Cardiac fibroblast (primary cell): ENCODE data around the gene GPN3.
"Not testable (repeated sequence)": the region's sequence is repeated elsewhere in the genome, so short reads cannot be mapped to it uniquely, and the experiment has no call there.

ENCODE experiments used
- DNase-seq, 2 donors: peaks; one replicate each; pipeline versions ENCODE4 v3.0.0 to v3.0.0-alpha.2; 2010; ENCODE audit warnings: low read depth in 2 of 2
- H3K4me3 ChIP-seq, 2 donors: replicated peaks in 1 of 2; 1 replicate in 1 of 2; 2 replicates in 1 of 2; pipeline ENCODE4 v1.5.1; 2011; ENCODE audit warnings: low read depth in 2 of 2, low read length in 2 of 2, mild to moderate bottlenecking in 2 of 2, moderate library complexity in 1 of 2
- CTCF ChIP-seq: IDR thresholded peaks from one replicate; pipeline ENCODE4 v1.5.1; 2011; ENCODE audit warnings: low read depth, mild to moderate bottlenecking, low read length, inconsistent platforms

Gene GPN3

GRCh38 chr12:110449799-110450497 is 18.1 kb downstream of the GPN3 start, which contains the start of gene ARPC3:
TSS of gene ARPC3 (minus strand) at chr12:110450337. CDS start at chr12:110450260, 77 bp downstream.
- TF ChIP-seq CTCF = peak; percentile 85
- H3K4me3 ChIP-seq = peak within 1 kb of the TSS; percentile 97 to 98
- DNase-seq = peak; percentile 96

GRCh38 chr12:110444455-110444854 is 23.6 kb downstream of the GPN3 start:
- no peak overlapping the region for H3K4me3 ChIP-seq
- DNase-seq = no peak
- no peak for TF ChIP-seq CTCF

- DNase-seq = peak; percentile 14 to 57
Observed at GRCh38 chr12:110436231-110436630, 31.8 kb downstream of the GPN3 start.

GRCh38 chr12:110431957-110432587 is 36.0 kb downstream of the GPN3 start:
- no peak for TF ChIP-seq CTCF
- peak overlapping the region in 1 of 2 donors; percentile 46 for H3K4me3 ChIP-seq
- no peak for DNase-seq

More at GRCh38 chr12:110436231-110436630, 31.8 kb downstream of the GPN3 start:
- H3K4me3 ChIP-seq = no peak overlapping the region
- no peak for TF ChIP-seq CTCF

GRCh38 chr12:110429676-110430075 is 38.4 kb downstream of the GPN3 start:
- not testable (repeated sequence) for H3K4me3 ChIP-seq, DNase-seq

GRCh38 chr12:110426406-110426805 is 41.7 kb downstream of the GPN3 start:
- no peak for TF ChIP-seq CTCF
- no peak for DNase-seq
- H3K4me3 ChIP-seq = no peak overlapping the region

GRCh38 chr12:110424237-110424636 is 43.8 kb downstream of the GPN3 start:
- H3K4me3 ChIP-seq = no peak overlapping the region
- no peak for TF ChIP-seq CTCF
- no peak for DNase-seq
